ENCODE results near the gene TRIM71. TPM values are rescaled to one million over a fixed set of nuclear protein-coding genes. Genes with fewer than 3 reads are reported as not detected.
A peak's percentile ranks its signal among the peaks of the same experiment; 100 is the strongest.

Gene TRIM71
- total and polyA plus RNA-seq, 2 of the 13 experiments (the other 11 are each of a cell fraction or from before 2014, with no cell fraction given), result 21.7 to 76.9 TPM

DNA sequence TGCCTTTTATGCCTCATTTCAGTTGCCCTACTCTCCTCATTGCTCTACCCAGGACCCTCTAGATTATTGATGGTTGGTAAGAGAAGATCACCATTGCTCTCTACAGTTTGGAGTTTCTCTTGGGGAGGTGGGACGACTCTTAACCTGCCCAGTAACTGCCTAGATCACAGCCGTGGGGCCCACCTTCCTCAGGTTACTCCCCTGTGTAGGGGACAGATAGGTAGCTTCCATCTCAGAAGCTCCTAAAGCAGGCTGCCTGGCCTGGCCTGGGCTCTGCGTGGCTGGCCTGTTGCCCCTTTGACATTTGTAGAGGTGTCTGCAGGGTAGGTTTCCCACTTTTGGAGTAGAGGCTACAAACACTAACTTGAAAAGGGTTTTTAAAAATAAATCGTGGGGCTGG, 42.7 kb downstream of the TRIM71 start:
- intact Hi-C loops (cut with micrococcal nuclease; ENCODE audit: unreplicated experiment) (no loop called here), in situ Hi-C loops (cut with HindIII; ENCODE audit: extremely low pct_ligation_motif_present, low pct_unique_long_range_greater_than_20kb) (loop anchor here (5.0 kb wide), 1 partner anchor 33 kb away; no protein-coding TSS in a partner anchor)
- FAIRE-seq, result no peak
- Histone ChIP-seq H3K4me2 (ENCODE audit: low read depth, low read length) (no peak overlapping the region), H2AFZ (ENCODE audit: low read length) (no peak overlapping the region), H3K27me3 (ENCODE audit: control insufficient read depth in 1 of 2, insufficient read depth in 2 of 2, low read length in 2 of 2) (no peaks in the 10 kb centered on the region), H3K9ac (ENCODE audit: insufficient read depth, low read depth, low read length) (no peak overlapping the region), H3K79me2 (ENCODE audit: insufficient read depth, low read length) (peaks cover 96% of the 10 kb centered on the region), H3K9me3 (ENCODE audit: low read length) (no peaks in the 10 kb centered on the region), H4K20me1 (ENCODE audit: insufficient read depth, low read length) (peaks cover 96% of the 10 kb centered on the region), H3K36me3 (replicated peaks in 1 of 2; ENCODE audit: control insufficient read depth in 1 of 2, insufficient read depth in 2 of 2, low read length in 2 of 2) (peaks cover 3 to 32% of the 10 kb centered on the region in 2 experiments), H3K27ac (ENCODE audit: extremely low read length, insufficient read depth, low read length) (no peak overlapping the region), H3K4me3 (replicated peaks in 1 of 3; ENCODE audit: insufficient read depth in 1 of 3, low read depth in 2 of 3, low read length in 3 of 3) (no peak overlapping the region), H3K4me1 (ENCODE audit: insufficient read depth, low read length) (peaks cover 100% of the 10 kb centered on the region)
- CTCF ChIA-PET (ENCODE audit: low intra/inter-chr PET ratio, low total read pairs), result no interaction called here
- no peak for DNase-seq (ENCODE audit: low spot score)
- no peak for ATAC-seq
- no TSS peak for BruUV-seq (replicated peaks)
- POLR2A ChIA-PET, result interaction anchor here (0.5 kb wide), 1 partner anchor 29 kb away, joined by 3 read pairs; no protein-coding TSS in a partner anchor
- WGBS (ENCODE audit: low lambda C conversion rate), result 88% methylated on average over 4 of the region's 4 CpGs
- TF ChIP-seq RBM22 (optimal IDR thresholded peaks at IDR 0.05; ENCODE audit: low read length) (peak; percentile 89), SAP130 (CRISPR knock-in tag; IDR thresholded peaks at IDR 0.05; ENCODE audit: low read depth) (0 out of 2 replicates have a peak, but pooled peaks have one; percentile 10)
- TF ChIP-seq, protein P1, sequence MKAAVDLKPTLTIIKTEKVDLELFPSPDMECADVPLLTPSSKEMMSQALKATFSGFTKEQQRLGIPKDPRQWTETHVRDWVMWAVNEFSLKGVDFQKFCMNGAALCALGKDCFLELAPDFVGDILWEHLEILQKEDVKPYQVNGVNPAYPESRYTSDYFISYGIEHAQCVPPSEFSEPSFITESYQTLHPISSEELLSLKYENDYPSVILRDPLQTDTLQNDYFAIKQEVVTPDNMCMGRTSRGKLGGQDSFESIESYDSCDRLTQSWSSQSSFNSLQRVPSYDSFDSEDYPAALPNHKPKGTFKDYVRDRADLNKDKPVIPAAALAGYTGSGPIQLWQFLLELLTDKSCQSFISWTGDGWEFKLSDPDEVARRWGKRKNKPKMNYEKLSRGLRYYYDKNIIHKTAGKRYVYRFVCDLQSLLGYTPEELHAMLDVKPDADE (CRISPR knock-in tag; IDR thresholded peaks at IDR 0.05), result no peak

DNA sequence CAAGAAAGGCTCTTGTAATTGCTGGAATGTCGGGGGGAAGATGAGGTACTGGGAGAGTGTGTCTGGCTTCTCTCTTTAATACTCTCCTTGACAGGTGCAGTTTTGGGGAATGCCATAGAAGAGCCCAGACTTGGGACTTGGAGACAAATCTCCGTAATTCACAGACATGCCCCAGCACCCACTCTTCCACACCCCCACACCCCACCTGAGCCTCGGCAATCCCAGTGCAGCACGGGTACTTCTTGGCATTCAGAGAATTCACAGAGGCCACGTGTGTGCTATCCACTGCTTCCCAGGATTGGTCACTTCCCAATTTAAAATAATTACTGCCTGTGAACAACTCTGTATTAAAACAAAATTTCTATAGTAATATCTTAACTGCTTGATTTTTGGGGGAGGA, 43.9 kb downstream of the TRIM71 start:
- Histone ChIP-seq H3K36me3 (replicated peaks in 1 of 2; ENCODE audit: control insufficient read depth in 1 of 2, insufficient read depth in 2 of 2, low read length in 2 of 2) (peaks cover 2 to 35% of the 10 kb centered on the region in 2 experiments), H4K20me1 (ENCODE audit: insufficient read depth, low read length) (peaks cover 96% of the 10 kb centered on the region), H3K9me3 (ENCODE audit: low read length) (no peaks in the 10 kb centered on the region), H3K4me3 (replicated peaks in 1 of 3; ENCODE audit: insufficient read depth in 1 of 3, low read depth in 2 of 3, low read length in 3 of 3) (no peak overlapping the region), H3K4me1 (ENCODE audit: insufficient read depth, low read length) (peaks cover 100% of the 10 kb centered on the region), H3K4me2 (ENCODE audit: low read depth, low read length) (no peak overlapping the region), H3K9ac (ENCODE audit: insufficient read depth, low read depth, low read length) (no peak overlapping the region), H2AFZ (ENCODE audit: low read length) (no peak overlapping the region), H3K79me2 (ENCODE audit: insufficient read depth, low read length) (peaks cover 98% of the 10 kb centered on the region), H3K27ac (ENCODE audit: extremely low read length, insufficient read depth, low read length) (peak overlapping the region; percentile 30), H3K27me3 (ENCODE audit: control insufficient read depth in 1 of 2, insufficient read depth in 2 of 2, low read length in 2 of 2) (no peaks in the 10 kb centered on the region)
- BruUV-seq (replicated peaks), result no TSS peak
- intact Hi-C loops (cut with micrococcal nuclease; ENCODE audit: unreplicated experiment), result no loop called here
- ChIA-PET CTCF (ENCODE audit: low intra/inter-chr PET ratio, low total read pairs) (no interaction called here), POLR2A (no interaction called here)
- WGBS (ENCODE audit: low lambda C conversion rate), result 67% methylated on average over 5 of the region's 5 CpGs
- FAIRE-seq (no peak), ATAC-seq (no peak), DNase-seq (ENCODE audit: low spot score) (no peak)
- TF ChIP-seq SMAD9 (CRISPR knock-in tag; IDR thresholded peaks at IDR 0.05), result no peak
- no peak for TF ChIP-seq MATR3 (CRISPR knock-in tag; IDR thresholded peaks at IDR 0.05)
- TF ChIP-seq, protein P2, sequence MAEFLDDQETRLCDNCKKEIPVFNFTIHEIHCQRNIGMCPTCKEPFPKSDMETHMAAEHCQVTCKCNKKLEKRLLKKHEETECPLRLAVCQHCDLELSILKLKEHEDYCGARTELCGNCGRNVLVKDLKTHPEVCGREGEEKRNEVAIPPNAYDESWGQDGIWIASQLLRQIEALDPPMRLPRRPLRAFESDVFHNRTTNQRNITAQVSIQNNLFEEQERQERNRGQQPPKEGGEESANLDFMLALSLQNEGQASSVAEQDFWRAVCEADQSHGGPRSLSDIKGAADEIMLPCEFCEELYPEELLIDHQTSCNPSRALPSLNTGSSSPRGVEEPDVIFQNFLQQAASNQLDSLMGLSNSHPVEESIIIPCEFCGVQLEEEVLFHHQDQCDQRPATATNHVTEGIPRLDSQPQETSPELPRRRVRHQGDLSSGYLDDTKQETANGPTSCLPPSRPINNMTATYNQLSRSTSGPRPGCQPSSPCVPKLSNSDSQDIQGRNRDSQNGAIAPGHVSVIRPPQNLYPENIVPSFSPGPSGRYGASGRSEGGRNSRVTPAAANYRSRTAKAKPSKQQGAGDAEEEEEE (CRISPR knock-in tag; IDR thresholded peaks at IDR 0.05; ENCODE audit: borderline replicate concordance), result no peak
- TF ChIP-seq PHF21A (CRISPR knock-in tag; IDR thresholded peaks at IDR 0.05), result no peak
- TF ChIP-seq KAT7 (CRISPR knock-in tag; IDR thresholded peaks at IDR 0.05; ENCODE audit: borderline replicate concordance), result no peak
- TF ChIP-seq MBD4 (IDR thresholded peaks at IDR 0.05; ENCODE audit: borderline replicate concordance, low read length), result no peak
- TF ChIP-seq, protein P3, sequence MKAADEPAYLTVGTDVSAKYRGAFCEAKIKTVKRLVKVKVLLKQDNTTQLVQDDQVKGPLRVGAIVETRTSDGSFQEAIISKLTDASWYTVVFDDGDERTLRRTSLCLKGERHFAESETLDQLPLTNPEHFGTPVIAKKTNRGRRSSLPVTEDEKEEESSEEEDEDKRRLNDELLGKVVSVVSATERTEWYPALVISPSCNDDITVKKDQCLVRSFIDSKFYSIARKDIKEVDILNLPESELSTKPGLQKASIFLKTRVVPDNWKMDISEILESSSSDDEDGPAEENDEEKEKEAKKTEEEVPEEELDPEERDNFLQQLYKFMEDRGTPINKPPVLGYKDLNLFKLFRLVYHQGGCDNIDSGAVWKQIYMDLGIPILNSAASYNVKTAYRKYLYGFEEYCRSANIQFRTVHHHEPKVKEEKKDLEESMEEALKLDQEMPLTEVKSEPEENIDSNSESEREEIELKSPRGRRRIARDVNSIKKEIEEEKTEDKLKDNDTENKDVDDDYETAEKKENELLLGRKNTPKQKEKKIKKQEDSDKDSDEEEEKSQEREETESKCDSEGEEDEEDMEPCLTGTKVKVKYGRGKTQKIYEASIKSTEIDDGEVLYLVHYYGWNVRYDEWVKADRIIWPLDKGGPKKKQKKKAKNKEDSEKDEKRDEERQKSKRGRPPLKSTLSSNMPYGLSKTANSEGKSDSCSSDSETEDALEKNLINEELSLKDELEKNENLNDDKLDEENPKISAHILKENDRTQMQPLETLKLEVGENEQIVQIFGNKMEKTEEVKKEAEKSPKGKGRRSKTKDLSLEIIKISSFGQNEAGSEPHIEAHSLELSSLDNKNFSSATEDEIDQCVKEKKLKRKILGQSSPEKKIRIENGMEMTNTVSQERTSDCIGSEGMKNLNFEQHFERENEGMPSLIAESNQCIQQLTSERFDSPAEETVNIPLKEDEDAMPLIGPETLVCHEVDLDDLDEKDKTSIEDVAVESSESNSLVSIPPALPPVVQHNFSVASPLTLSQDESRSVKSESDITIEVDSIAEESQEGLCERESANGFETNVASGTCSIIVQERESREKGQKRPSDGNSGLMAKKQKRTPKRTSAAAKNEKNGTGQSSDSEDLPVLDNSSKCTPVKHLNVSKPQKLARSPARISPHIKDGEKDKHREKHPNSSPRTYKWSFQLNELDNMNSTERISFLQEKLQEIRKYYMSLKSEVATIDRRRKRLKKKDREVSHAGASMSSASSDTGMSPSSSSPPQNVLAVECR (CRISPR knock-in tag; IDR thresholded peaks at IDR 0.05; ENCODE audit: borderline replicate concordance), result no peak
- TF ChIP-seq ZNF224 (CRISPR knock-in tag; IDR thresholded peaks at IDR 0.05), result no peak
- no peak for TF ChIP-seq ISX (CRISPR knock-in tag; conservative IDR thresholded peaks at IDR 0.05)
- TF ChIP-seq ZNF263 (CRISPR knock-in tag; IDR thresholded peaks at IDR 0.05), result no peak
- in situ Hi-C loops (cut with HindIII; ENCODE audit: extremely low pct_ligation_motif_present, low pct_unique_long_range_greater_than_20kb), result loop anchor here (5.0 kb wide), 1 partner anchor 34 kb away; no protein-coding TSS in a partner anchor

Data from HepG2 (cell line).